ENCODE measurements around the gene EPS8L1. TPM values are rescaled to one million over a fixed set of nuclear protein-coding genes. Genes with fewer than 3 reads are reported as not detected.
"Not testable (repeated sequence)": the region's sequence is repeated elsewhere in the genome, so short reads cannot be mapped to it uniquely, and the experiment has no call there.

EPS8L1 gene
- total RNA-seq, 1 donor from 2014 or later = 64.6 TPM

GRCh38 chr19:55050749-55051532, 24.7 kb upstream of the EPS8L1 start:
- DNase-seq (ENCODE audit: low spot score) = no peak

GRCh38 chr19:55053735-55054134, 21.9 kb upstream of the EPS8L1 start:
- DNase-seq (ENCODE audit: low spot score) = no peak

- DNase-seq (ENCODE audit: low spot score) = no peak
Measured at GRCh38 chr19:55056827-55057226, 18.8 kb upstream of the EPS8L1 start.

GRCh38 chr19:55058781-55059610, 16.7 kb upstream of the EPS8L1 start:
- no peak for DNase-seq (ENCODE audit: low spot score)

GRCh38 chr19:55060287-55060686, 15.4 kb upstream of the EPS8L1 start:
- not testable (repeated sequence) for DNase-seq (ENCODE audit: low spot score)

- DNase-seq (ENCODE audit: low spot score) = peak; percentile 98
Measured at GRCh38 chr19:55062735-55063491, 12.8 kb upstream of the EPS8L1 start, which contains the start of gene RDH13. TSS of gene RDH13 (minus strand) at chr19:55063148. CDS start at chr19:55063032, 116 bp downstream.

- DNase-seq (ENCODE audit: low spot score) = no peak
Measured at GRCh38 chr19:55063492-55063843, 12.2 kb upstream of the EPS8L1 start.

GRCh38 chr19:55065516-55065915, 10.2 kb upstream of the EPS8L1 start:
- DNase-seq (ENCODE audit: low spot score) = not testable (repeated sequence)

GRCh38 chr19:55066107-55066709, 9.5 kb upstream of the EPS8L1 start:
- no peak for DNase-seq (ENCODE audit: low spot score)

GRCh38 chr19:55067869-55068268, 7.8 kb upstream of the EPS8L1 start:
- DNase-seq (ENCODE audit: low spot score) = no peak

- DNase-seq (ENCODE audit: low spot score) = peak; percentile 84
Measured at GRCh38 chr19:55068950-55069864, 6.5 kb upstream of the EPS8L1 start.

GRCh38 chr19:55069865-55070197, 5.8 kb upstream of the EPS8L1 start:
- DNase-seq (ENCODE audit: low spot score) = no peak

GRCh38 chr19:55070466-55071128, 5.1 kb upstream of the EPS8L1 start:
- DNase-seq (ENCODE audit: low spot score) = no peak

- DNase-seq (ENCODE audit: low spot score) = peak; percentile 74
Measured at GRCh38 chr19:55071129-55071502, 4.6 kb upstream of the EPS8L1 start.

- DNase-seq (ENCODE audit: low spot score) = no peak
Measured at GRCh38 chr19:55071913-55072312, 3.8 kb upstream of the EPS8L1 start.

- DNase-seq (ENCODE audit: low spot score) = no peak
Measured at GRCh38 chr19:55076321-55076720, 652 bp downstream of the EPS8L1 start.

- no peak for DNase-seq (ENCODE audit: low spot score)
Measured at GRCh38 chr19:55077106-55077505, 1.4 kb downstream of the EPS8L1 start.

- DNase-seq (ENCODE audit: low spot score) = no peak
Measured at GRCh38 chr19:55078996-55079395, 3.3 kb downstream of the EPS8L1 start.

GRCh38 chr19:55079400-55080038, 3.9 kb downstream of the EPS8L1 start:
- no peak for DNase-seq (ENCODE audit: low spot score)
